ENCODE results near the gene CYRIA.

CYRIA gene

GRCh38 chr2:16650287-16651249 lies 15.1 kb downstream of the CYRIA start:
- DNase-seq (ENCODE audit: low read depth): no peak

GRCh38 chr2:16649353-16650286 lies 16.0 kb downstream of the CYRIA start:
- DNase-seq (ENCODE audit: low read depth): no peak

GRCh38 chr2:16647992-16648617 lies 17.5 kb downstream of the CYRIA start:
- no peak for DNase-seq (ENCODE audit: low read depth)

DNA sequence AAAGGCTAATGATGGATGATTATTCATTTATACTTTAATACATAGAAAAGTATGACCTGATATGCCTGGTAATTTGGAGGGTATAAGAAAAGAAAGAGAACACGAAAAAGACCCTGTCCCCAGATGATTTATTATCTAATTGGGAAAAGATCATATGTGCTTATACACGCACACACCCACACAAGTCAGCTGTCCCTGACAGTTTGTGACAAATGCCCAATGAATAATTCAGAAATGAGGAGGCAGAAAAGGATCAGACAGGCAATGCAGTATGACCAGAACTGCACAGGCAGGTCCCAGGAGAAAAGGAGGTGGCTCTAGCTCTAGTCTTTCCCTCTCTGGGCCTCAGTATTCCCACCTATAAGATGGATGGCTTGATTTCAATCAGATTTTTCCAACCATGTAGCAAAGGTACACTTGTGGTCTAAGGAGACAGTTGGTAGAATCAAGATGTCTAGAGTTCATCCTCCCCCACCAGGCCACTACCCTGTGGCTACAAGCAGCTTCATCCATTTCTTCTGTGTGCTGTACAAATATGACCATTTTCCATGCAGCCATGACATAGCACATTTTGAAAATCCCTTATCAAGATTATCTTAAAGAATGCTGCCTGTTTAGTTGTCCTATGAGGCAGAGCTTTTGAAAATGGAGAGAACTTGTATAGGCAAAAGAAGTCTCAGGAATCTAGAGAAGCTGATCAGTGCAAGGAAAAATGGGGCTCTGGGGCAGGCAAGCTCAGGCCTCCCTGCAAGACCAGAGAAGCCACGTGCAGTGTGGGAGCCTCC lies 19.7 kb downstream of the CYRIA start:
- no peak for DNase-seq (ENCODE audit: low read depth)

GRCh38 chr2:16645088-16645487 lies 20.5 kb downstream of the CYRIA start:
- DNase-seq (ENCODE audit: low read depth): no peak

DNA sequence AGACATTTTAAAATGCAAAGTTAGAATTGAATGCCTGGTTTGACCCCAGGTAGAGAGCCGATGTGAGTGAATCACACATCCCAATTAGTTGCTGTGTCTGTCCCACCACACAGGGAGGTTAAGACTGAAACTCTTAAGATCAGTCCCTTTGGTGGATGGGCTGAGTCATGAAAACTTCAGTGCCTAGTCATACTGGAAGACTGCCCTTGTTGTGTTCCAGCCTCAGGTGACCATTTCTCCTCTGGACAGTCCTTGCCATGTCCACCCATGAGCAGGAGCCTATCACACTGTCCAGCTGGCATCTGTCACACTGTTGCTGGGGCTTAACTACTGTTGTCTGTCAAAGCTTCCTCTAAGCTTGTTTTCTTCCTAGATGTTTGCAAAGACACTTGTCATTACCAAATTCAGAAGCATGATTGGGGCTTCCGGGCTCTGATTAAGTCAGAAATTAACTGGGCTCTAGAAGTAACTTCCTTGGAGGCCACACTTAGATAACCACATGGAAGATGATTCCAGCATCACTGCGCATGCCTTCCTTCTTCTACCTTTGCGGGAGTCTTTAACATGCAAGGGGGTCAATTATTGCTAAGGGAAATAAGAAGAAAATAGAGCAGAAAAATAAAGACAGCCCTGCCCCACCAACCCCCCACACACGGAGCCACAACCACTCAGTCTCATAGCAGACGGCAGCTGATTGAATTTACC lies 21.3 kb downstream of the CYRIA start:
- no peak for DNase-seq (ENCODE audit: low read depth)

DNA sequence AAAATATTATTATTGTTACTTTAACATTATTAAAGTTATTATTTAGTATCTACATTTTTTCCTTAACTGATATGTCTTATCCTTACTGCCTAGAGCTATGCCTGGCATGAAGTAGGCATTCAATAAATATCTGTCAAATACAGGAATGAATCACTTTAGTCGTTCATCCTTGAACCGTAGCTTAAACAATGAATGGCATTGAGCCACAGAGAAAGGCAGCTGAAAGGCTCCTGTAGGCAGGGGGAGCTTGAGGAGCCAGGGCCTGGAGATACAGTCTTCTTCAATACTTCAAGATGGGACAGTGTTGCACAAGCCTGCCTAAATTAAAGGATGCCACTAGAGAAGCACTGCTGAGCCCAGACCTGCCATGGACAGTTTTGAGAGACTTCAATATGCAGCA lies 22.5 kb downstream of the CYRIA start:
- DNase-seq (ENCODE audit: low read depth): no peak

DNA sequence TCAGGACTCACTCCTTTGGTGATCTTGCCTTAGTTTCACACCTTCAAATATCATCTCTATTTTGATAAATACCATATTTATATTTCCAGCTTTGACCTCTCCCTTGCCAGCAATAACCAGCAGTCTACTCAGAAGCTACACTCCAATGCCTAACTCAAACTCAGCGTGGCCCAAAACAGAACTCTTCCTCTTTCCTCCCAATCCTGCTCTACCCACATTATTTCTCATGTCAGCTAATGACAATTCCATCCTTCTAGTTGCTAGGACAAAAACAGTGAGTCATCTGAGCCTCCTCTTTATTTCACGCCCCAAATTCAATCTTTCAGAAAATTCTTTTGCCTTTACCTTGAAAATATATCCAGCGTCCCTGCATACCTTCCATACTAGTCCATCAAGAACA lies 23.5 kb downstream of the CYRIA start:
- DNase-seq (ENCODE audit: low read depth): no peak

- DNase-seq (ENCODE audit: low read depth): no peak
Measured at GRCh38 chr2:16641509-16641908, 24.1 kb downstream of the CYRIA start.

DNA sequence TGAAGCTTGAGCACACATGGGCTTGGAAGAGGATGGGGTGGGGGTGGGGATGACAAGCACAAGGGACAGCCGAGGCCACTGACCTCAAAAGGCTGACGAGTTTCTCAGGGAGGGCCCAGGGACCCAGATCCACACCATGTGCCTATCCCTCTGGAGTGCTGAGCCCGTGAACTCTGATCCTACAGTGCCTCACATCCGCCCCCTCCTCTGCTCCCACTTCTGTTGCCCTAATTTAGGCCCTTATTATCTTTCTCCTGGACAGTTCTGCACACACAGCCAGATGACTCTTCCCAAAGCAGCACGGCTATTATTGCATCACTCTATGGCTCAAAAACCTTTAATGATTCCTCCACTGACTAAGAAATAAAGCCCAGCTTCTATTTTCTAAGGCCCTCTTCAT lies 24.8 kb downstream of the CYRIA start:
- DNase-seq (ENCODE audit: low read depth): no peak

GRCh38 chr2:16640001-16640700 lies 25.5 kb downstream of the CYRIA start:
- DNase-seq (ENCODE audit: low read depth): no peak

DNA sequence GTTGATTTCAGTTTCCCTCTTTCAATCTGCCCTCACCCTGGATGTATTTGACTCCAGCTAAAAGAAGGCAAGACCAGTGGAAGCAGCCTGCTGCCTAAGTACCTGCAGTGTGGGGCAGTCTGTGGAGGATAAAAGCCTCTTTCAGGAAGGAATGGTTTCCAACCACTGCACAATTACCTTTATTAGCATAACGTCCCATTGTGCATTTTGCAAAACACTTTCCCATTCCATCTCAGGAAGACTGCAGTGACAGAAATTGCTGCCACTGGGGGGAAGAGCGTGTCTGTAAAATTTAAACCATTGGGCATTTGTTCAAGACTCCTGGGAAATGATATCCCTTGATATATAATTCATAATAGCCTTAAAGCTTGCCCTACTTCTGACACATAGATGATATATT lies 26.2 kb downstream of the CYRIA start:
- DNase-seq (ENCODE audit: low read depth): no peak

- no peak for DNase-seq (ENCODE audit: low read depth)
Measured at GRCh38 chr2:16638946-16639345, 26.7 kb downstream of the CYRIA start.

DNA sequence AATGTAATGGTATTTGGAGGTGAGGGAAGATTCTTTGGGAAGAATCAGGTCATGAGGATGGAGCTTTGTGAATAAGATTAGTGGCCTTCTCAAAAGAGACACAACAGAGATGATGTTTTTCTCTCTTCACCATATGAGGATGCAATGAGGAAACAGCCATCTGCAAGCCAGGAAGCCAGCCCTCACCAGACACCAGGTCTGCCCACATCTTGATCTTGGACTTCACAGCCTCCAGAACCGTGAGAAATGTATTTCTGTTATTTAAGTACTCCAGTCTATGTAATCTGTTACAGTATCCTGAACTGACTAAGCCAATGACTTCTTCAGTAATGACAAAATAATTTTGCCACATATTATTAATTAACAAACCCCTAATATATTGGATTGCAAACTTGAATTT lies 28.3 kb downstream of the CYRIA start:
- DNase-seq (ENCODE audit: low read depth): no peak

DNA sequence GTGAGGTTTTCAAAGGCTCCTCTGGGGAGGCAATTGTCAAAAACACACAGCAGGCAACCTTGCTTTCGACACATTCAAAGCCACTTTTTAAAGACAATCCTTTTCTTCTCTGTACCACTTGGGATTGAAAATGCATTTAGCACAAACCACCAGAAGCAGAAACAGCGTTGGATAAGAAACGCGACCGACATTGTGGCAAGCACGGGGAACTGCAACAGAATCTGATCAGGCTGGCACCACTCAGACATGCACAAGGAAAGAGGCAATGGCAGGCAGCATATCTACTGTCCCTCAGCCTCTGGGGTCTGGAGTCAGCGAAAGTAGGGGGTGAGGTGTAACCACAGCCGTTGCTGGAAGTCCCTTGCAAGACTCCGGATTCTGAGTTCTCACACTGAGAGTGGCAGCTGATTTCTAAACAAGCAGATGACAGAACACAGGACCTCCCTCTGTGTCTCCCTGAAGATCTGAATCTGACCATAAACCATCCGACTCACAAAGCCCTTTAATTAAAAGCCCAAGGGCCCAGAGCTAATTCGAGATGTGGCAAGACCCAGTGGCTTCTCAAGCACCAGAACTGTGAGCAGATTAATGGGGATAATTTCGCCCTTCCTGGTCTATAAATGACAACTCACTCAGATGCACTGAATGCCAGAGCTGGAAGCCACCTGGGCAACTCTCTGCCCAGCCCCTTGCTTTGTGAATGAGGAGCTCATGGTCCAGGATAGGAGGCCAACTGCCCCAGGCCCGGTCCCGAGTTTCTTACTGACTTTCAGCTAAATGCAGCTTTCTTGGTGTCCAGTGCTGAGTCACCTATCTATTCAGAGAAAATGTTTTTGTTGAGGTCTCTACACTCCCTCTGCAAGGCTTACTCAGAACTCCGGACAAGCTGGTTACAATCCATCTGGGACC lies 29.6 kb downstream of the CYRIA start:
- DNase-seq (ENCODE audit: low read depth): peak; percentile 38

DNA sequence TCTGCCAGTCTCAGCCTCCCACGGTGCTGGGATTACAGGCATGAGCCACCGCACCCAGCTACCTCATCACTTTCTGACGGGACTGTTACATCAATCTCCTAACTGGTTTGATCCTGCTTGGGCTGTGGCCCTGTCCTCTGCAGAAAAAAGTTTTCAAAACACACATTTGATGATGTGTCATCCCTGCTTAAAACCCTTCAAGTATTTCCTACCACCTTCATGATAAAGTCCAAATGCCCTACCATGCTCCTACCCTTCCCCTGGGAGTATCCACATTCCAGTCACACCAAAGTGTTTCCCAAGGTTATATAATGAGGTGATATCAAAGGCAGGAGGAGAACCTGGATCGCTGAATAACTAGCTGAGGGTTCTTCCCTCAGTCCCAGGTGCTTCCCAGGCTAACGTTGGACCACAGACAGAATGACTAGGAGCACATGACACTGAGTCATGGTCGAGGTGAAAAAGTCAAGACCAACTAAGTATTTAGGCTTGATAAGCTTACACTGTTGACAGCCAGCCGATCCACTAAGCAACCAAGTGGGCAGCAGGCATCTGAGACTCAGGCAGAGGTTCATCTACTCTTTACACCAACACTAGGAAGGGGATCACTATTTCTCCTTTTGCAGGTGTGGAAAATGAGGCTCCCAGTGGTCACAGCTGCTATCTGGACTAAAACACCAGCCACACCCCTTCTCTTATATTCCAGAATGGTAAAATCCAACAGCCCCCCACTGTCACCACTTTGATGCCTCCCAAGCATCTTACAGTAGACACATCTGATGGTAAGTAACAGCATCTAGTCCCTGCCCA lies 31.8 kb downstream of the CYRIA start:
- no peak for DNase-seq (ENCODE audit: low read depth)

DNA sequence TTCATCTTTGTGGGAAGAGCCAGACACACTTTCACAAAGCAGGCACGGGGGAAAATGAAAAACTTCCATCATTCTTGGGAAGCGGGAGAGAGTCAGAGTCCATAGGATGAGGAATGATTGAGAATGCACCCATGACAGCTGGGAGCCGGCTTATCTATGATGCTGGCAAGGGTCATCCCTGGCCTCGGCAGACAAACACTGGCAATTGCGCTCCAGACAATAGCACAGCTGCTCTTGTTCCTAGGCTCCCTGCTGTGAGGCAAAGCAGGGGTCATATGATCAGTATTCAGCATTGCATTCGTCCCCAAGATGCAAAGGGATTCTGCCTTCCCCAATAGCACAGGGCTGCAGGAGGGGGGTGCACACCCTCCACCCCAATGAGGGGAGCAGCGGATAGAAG lies 33.0 kb downstream of the CYRIA start:
- DNase-seq (ENCODE audit: low read depth): no peak

DNA sequence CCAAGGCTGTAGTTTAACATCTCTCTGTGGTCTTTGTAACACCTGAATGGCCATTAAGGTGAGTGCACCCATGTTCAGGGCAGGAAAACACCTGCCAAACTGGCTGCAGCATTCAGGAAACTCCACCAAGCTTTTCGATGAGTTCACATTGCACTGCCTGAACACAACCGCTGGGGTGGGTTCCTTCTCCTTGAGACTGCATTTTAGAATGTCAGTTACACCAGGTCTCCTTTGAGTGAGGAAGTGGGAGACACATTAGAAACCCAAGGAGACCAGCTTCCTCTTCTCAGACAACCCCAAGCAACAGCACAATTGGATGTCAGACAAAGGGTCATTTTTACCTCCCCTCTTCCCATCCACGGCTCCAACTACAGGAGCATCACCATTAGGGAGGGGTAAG lies 35.2 kb downstream of the CYRIA start:
- DNase-seq (ENCODE audit: low read depth): peak; percentile 52

All from CMK (cell line).